Adrenal gland (tissue), 12 donors: ENCODE results near the gene SULF2. TPM values are rescaled to one million over a fixed set of nuclear protein-coding genes. Genes with fewer than 3 reads are reported as not detected.

ENCODE experiments used
- DNase-seq, 7 donors: peaks; one replicate each; pipeline ENCODE4 v3.0.0-alpha.2; 2019 to 2020
- H3K27ac ChIP-seq, 5 donors: fragments of 200-600 bp; sonication (generic) in 4 of 5; 1 replicate in 3 of 5; 2 replicates in 2 of 5; pipeline versions ENCODE4 v1.5.1 to v1.8.0; 2016 to 2020; ENCODE audit warnings: mild to moderate bottlenecking in 1 of 5
- H3K27me3 ChIP-seq: fragments of 200-600 bp; 2 replicates; pipeline ENCODE4 v1.8.0; 2021
- H3K36me3 ChIP-seq, 2 donors: fragments of 200-600 bp; replicated peaks in 1 of 2; 1 replicate in 1 of 2; 2 replicates in 1 of 2; pipeline versions ENCODE4 v1.5.1 to v1.8.0; 2018 to 2022
- H3K4me1 ChIP-seq, 2 donors: fragments of 200-600 bp; replicated peaks in 1 of 2; 1 replicate in 1 of 2; 2 replicates in 1 of 2; pipeline versions ENCODE4 v1.5.1 to v1.8.0; 2018 to 2021
- H3K4me3 ChIP-seq, 4 donors: fragments of 200-600 bp; sonication (generic) in 3 of 4; one replicate each; pipeline ENCODE4 v1.5.1; 2016 to 2018
- H3K9me3 ChIP-seq, 3 donors: fragments of 200-600 bp; sonication (generic) in 1 of 3; replicated peaks in 1 of 3; 1 replicate in 2 of 3; 2 replicates in 1 of 3; pipeline versions ENCODE4 v1.5.1 to v1.8.0; 2016 to 2021
- CTCF ChIP-seq, 6 experiments: fragments of 450-650 bp in 4 of 6; fragments of 200-600 bp in 2 of 6; sonication (generic) in 1 of 6; IDR thresholded peaks; 1 replicate in 5 of 6; 2 replicates in 1 of 6; pipeline versions ENCODE4 v1.5.1 to v1.8.0; 2016 to 2021; ENCODE audit warnings: antibody characterized with exemption in 6 of 6, mild to moderate bottlenecking in 2 of 6, moderate library complexity in 1 of 6
- POLR2A ChIP-seq, 2 donors: fragments of 450-650 bp; IDR thresholded peaks; one replicate each; pipeline ENCODE4 v1.6.1; 2017; ENCODE audit warnings: antibody characterized with exemption in 2 of 2, mild to moderate bottlenecking in 2 of 2, moderate library complexity in 1 of 2
- WGBS, 4 donors: extraction: QIAGEN DNeasy Blood & Tissue Kit in 2 of 4; methylation state at CpG; one replicate each; pipeline versions ENCODE4 v1.1.5 to v1.1.7; 2013 to 2017; 5-methylcytosine and 5-hydroxymethylcytosine counted together
- intact Hi-C, 2 donors: fragments of 100-400 bp; cut with DNase I; formaldehyde crosslinking; loops; one replicate each; pipeline versions ENCODE4 v1.14.1 to v1.15.0; 2022 to 2023
- polyA plus RNA-seq, 3 donors: library from polyadenylated mRNA; stranded (reverse); fragments of 200-250 nt in 2 of 3; fragments of 350-450 nt in 1 of 3; fragmentation: Illumina TruSeq in 1 of 3; extraction: RNeasy Lipid Tissue Mini Kit (QIAGEN cat#74804) in 1 of 3; gene quantifications; one replicate each; pipeline ENCODE4 v1.2.3, GENCODE V29; 2013 to 2014
- total RNA-seq, 9 donors: library from RNA; depleted of rRNA in 4 of 9; stranded (reverse); fragments of >200 nt in 4 of 9; fragments of 120-200 nt in 1 of 9; fragmentation: NEBNext Ultra II Directional in 1 of 9; extraction: Animal tissue kit (Norgen Biotek cat#: 25700) in 1 of 9; gene quantifications; one replicate each; pipeline versions ENCODE4 v1.1.0 to v1.2.4, GENCODE V29; 2013 to 2023
- donor health status: healthy with polysubstance abuse.
- donor health status: Bipolar disorder and iron deficiency.
- donor health status: DM: yes; HTN: yes; CAD: no.
- donor health status: DM: no; HTN: no; CAD: no.
- donor health status: DM: no; HTN: no; CAD: no.
- donor health status: DM: yes; HTN: yes; CAD: no.

The SULF2 gene
- total and polyA plus RNA-seq, 12 donors = 13.5 to 42.5 (median 25.6) TPM

GRCh38 chr20:47699818-47700217 is 85.5 kb downstream of the SULF2 start:
- Histone ChIP-seq H3K36me3 (no peaks in the 10 kb centered on the region), H3K4me3 (no peak overlapping the region), H3K9me3 (no peaks in the 10 kb centered on the region), H3K27me3 (no peaks in the 10 kb centered on the region), H3K4me1 (no peaks in the 10 kb centered on the region), H3K27ac (no peak overlapping the region)
- DNase-seq = no peak
- TF ChIP-seq CTCF (IDR thresholded peaks at IDR 0.05) (no peak), POLR2A (IDR thresholded peaks at IDR 0.05) (no peak)
- intact Hi-C loops = no loop called here
- WGBS, 4 donors = 90 to 97% (median 95%) methylated on average over 1 of the region's 1 CpG

GRCh38 chr20:47698142-47698541 is 87.1 kb downstream of the SULF2 start:
- intact Hi-C loops = no loop called here
- H3K27ac ChIP-seq = no peak overlapping the region
- 89 to 97% (median 92%) methylated on average over 3 to 6 of the region's 6 CpGs for WGBS, 4 donors

GRCh38 chr20:47696856-47697255 is 88.4 kb downstream of the SULF2 start:
- DNase-seq = no peak
- no peak overlapping the region for H3K27ac ChIP-seq
- no peaks in the 10 kb centered on the region for H3K36me3 ChIP-seq
- H3K4me3 ChIP-seq = no peak overlapping the region
- WGBS, 4 donors = 94 to 98% (median 96%) methylated on average over 11 of the region's 11 CpGs
- H3K4me1 ChIP-seq = no peaks in the 10 kb centered on the region
- TF ChIP-seq CTCF (IDR thresholded peaks at IDR 0.05) (no peak), POLR2A (IDR thresholded peaks at IDR 0.05) (no peak)
- H3K9me3 ChIP-seq = peaks cover 0 to 15% (median 4%) of the 10 kb centered on the region in 3 donors
- no peaks in the 10 kb centered on the region for H3K27me3 ChIP-seq
- intact Hi-C loops = no loop called here

More at GRCh38 chr20:47698142-47698541, 87.1 kb downstream of the SULF2 start:
- no peaks in the 10 kb centered on the region for H3K36me3 ChIP-seq
- peaks cover 0 to 2% (median 0%) of the 10 kb centered on the region in 3 donors for H3K9me3 ChIP-seq
- no peaks in the 10 kb centered on the region for H3K27me3 ChIP-seq
- H3K4me1 ChIP-seq = no peaks in the 10 kb centered on the region
- DNase-seq = no peak
- no peak overlapping the region for H3K4me3 ChIP-seq
- no peak for TF ChIP-seq POLR2A (IDR thresholded peaks at IDR 0.05)
- TF ChIP-seq CTCF (IDR thresholded peaks at IDR 0.05) = no peak

GRCh38 chr20:47694021-47694818 is 91.1 kb downstream of the SULF2 start:
- no peak for DNase-seq
- H3K4me3 ChIP-seq = no peak overlapping the region
- no peak overlapping the region for H3K27ac ChIP-seq
- 93 to 98% (median 93%) methylated on average over 9 to 21 of the region's 21 CpGs for WGBS, 4 donors
- no peaks in the 10 kb centered on the region for H3K36me3 ChIP-seq
- H3K4me1 ChIP-seq = no peaks in the 10 kb centered on the region
- intact Hi-C loops = no loop called here
- no peak for TF ChIP-seq CTCF (IDR thresholded peaks at IDR 0.05)
- no peak for TF ChIP-seq POLR2A (IDR thresholded peaks at IDR 0.05)
- no peaks in the 10 kb centered on the region for H3K27me3 ChIP-seq
- H3K9me3 ChIP-seq = peaks cover 3 to 27% (median 5%) of the 10 kb centered on the region in 3 donors
